CD4-positive, alpha-beta T cell treated with Interleukin-2 at 100 ng/mL for 4 hours (primary cell): ENCODE results near the gene FGG.
A peak's percentile ranks its signal among the peaks of the same experiment; 100 is the strongest.

Experiments used
- DNase-seq: peaks from one replicate; pipeline ENCODE4 v3.0.0-alpha.2; 2020; ENCODE audit warnings: low spot score

Gene FGG

DNA sequence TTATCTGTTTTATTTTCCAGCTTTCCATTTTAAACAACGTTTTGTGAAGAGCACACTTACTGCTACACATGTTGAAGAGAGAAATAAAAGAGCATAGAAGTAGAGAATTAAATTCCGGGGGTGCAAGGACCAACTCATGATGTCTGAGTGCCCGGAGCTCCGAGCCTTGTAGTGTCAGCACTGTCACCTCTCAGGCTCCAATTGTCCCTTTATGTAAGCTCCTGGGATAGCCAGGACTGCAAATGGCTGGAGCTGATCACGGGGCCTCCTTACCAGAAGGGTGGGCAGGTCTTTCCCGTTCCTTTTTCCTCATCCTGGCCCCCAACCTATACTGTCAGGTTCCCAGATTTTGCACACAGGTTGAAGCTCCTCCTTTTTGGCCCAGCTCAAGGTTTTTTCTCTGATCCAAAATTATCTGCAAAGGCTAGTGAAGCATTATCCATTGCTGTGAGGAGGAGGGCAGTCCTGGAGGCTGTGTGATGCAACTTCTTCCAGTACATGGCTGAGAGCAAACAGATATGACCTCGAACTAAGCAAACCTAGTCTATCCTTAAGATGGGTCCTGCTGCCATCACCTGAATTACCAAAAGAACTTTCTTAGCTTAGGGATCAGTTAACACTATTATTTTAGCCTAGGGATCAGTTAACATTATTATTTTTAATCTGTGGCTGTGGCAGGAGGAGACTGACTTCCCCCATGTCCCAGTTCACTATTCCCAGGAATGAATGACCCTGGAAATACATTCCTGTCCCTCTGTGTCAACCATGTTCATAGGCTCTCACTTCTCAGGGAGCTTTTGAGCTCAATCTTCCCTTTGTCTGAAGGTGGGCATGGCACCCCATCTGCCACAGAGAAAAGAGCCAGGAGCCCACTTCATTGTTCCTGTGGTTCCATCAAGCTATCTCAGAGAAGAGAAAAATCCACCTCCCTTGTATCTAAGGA is at the start of gene FGG:
TSS of gene FGG (minus strand) at position 185 of the 943 bp plus-strand sequence. CDS start at position 138, 47 bp downstream.
- no peak for DNase-seq

DNA sequence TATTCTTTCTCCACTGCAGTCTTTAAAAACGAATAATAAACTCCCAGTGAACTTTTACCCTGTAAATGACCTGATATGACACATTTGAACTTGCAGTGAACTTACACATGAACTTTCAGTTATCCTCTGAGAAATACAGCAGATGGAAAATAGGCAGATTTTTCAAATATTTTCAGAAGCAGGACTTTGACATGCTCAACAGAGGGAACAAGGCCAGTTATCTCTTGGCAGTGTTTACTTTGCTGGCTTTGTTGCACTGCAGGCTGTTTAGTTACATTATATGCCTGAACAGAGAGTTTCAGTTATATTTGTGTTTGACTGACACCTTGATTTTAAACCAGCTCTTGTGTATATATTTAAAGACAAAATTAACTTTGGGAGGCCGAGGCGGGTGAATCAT is 47.6 kb upstream of the FGG start:
- DNase-seq: no peak

- no peak for DNase-seq
Observed at GRCh38 chr4:154658680-154659405, 46.4 kb upstream of the FGG start.

- no peak for DNase-seq
Observed at GRCh38 chr4:154643493-154643892, 31.0 kb upstream of the FGG start.

GRCh38 chr4:154642373-154643009 is 30.0 kb upstream of the FGG start:
- no peak for DNase-seq

DNA sequence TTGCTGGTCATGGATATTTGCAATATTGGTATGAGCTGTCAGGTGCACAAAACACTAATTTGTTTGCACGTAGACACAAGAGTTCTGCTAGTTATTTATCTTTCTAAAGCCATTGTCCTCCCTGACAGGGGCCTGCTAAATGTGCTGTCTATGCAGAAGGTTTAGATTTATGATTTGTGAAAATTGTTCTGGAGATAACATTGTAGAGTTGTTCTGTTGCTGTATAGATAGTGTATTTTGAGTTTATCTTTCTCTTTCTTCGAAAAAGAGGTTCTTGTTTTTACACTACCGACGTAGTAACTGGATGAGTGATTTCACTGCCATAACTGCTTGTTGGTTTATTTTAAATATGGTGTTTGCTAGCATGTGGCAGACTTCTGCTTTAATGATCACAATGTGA is 28.5 kb upstream of the FGG start:
- no peak for DNase-seq

DNA sequence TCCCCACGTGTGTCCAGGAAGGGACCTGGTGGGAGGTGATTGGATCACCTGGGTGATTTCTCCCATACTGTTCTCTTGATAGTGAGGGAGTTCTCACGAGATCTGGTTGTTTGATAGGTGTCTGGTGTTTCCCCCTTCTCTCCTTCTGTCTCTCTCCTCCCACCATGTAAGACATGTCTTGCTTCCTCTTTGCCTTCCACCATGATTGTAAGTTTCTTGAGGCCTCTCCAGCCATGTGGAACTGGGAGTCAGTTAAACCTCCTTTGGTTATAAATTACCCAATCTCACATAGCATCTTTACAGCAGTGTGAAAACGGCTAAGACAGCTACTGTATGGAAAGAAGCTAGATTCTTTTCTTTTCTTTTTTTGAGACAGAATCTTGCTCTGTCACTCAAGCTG is 21.6 kb upstream of the FGG start:
- DNase-seq: no peak

DNA sequence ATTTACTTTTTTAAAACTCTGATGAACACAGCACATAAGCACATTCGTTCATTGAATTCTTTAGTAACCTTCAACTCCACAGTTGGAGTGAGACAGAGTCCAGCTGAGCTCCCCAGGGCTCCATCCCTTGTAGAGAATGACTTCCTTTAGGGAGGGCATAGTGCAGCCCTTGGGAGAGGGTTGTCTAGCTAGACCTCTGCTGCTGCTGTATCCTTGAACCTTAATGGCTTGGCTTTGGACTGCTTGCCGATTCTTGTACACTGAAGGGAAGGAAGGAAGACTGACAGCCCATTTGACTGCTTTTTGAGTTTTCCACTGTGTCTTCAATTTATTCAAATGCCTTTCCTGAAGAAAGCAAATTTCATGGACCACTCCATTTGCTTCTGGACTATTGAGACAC is 19.4 kb upstream of the FGG start:
- DNase-seq: no peak

DNA sequence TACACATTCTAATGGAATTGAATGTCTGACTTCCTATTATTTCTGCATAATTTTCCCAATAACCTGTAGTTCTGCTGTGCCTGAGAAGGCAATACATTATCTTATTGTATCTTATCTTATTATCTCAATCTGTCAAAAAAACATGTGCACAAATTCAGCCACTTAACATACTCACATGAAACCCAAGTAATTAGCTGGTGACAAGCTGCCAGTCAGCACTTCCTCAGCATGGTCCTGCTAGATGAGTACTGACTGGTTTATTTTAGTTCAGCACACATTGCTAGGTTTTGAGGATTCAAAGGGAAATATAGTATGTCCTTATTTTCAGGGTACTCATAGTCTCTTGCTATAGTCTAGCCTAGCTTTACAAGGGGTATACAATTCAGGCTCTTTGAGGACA is 17.9 kb upstream of the FGG start:
- DNase-seq: no peak

- DNase-seq: peak; percentile 23
Observed at GRCh38 chr4:154626793-154627484, 14.5 kb upstream of the FGG start.

- no peak for DNase-seq
Observed at GRCh38 chr4:154625971-154626370, 13.5 kb upstream of the FGG start.

DNA sequence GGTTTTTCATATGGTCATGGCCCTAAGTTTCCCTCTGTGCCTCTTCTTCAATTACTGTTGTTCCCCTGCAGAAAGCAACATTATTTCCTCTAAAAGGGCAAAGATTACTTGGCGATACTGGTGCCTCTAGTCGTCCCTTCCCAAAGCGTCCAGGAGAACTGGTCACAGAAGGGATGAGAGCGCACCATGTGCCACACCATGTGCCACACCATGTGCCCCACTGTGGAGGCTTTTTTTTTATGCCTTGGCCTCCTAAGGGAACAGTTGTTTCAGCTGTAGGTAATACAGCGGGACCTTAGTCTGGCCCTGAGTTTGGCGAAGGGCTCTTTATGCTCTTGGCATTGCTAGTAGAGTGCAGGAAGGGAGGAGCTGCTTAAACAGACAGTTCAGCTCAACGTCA is 11.5 kb upstream of the FGG start:
- no peak for DNase-seq

DNA sequence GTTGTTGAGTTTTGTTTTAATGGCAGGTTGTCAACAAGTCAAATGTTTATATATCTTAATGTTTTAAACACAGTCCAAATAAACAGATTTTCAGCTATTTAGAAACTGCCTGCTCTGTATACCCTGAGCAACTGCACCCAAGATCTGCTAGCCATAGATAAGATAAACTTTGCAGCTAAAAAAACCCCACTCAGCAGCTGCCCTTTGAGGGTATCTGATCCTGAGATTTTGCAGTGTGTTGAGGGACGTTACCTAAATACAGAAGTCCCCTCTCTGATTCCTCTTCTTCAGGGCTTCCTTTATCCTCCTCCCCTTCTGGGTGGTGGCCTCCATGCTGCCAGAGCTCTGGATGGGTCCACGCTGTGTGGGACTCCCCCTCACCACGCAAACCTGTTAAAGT is 11.0 kb upstream of the FGG start:
- no peak for DNase-seq

DNA sequence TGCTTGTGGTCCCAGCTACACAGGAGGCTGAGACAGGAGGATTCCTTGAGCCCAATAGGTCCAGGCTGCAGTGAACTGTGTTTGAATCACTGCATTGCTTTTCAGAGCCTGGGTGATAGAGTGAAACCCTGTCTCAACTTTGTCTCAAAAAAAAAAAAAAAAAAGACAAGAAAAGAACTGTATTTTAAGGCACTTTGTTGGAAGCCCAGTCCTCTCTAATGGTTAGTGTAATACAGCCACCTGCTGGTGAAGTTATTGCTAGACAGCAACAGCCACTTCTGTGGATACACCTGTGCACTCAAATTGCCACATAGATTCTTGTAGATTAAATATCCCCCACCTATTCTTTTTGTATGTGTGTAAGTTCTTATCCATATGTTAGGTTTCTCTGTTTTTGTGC is 10.1 kb upstream of the FGG start:
- peak; percentile 44 for DNase-seq

- DNase-seq: no peak
Observed at GRCh38 chr4:154620111-154620510, 7.7 kb upstream of the FGG start.

GRCh38 chr4:154618708-154619315 is 6.4 kb upstream of the FGG start:
- DNase-seq: peak; percentile 32

GRCh38 chr4:154617820-154618317 is 5.4 kb upstream of the FGG start:
- no peak for DNase-seq

GRCh38 chr4:154616731-154617130 is 4.3 kb upstream of the FGG start:
- DNase-seq: no peak

DNA sequence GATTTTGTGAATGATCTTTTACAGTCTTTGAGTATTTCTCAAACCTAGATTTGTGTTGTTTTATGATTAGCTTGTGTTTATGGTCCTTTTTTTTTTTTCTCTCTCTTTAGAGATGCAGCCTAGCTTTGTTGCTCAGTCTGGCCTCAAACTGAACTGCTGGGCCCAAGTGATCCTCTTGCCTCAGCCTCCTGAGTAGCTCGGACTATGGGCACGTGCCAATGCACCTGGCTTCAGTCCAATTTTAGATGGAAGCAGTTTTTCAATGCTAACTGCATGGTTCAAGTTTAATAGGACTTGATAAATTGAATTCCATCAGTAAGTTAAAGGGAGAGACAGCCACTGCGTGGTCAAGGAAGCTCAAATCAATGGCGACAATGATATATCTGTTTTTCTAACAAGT is 3.8 kb upstream of the FGG start:
- no peak for DNase-seq

GRCh38 chr4:154615211-154615610 is 2.8 kb upstream of the FGG start:
- no peak for DNase-seq

GRCh38 chr4:154614306-154614705 is 1.9 kb upstream of the FGG start:
- DNase-seq: no peak

GRCh38 chr4:154611833-154612232 is 623 bp downstream of the FGG start:
- no peak for DNase-seq
